Measurements from ENCODE around the gene DDR2.

- TF ChIP-seq NFE2L2 (IDR thresholded peaks at IDR 0.05; ENCODE audit: low read depth, low read length) (no peak), USF2 (IDR thresholded peaks at IDR 0.05; ENCODE audit: low read depth, low read length) (no peak), CTCF (conservative IDR thresholded peaks at IDR 0.05; ENCODE audit: low read depth, low read length) (no peak), ELK1 (IDR thresholded peaks at IDR 0.05; ENCODE audit: borderline replicate concordance, low read depth, low read length) (no peak), FOS (IDR thresholded peaks at IDR 0.05; ENCODE audit: low read depth, low read length) (no peak)
Measured at GRCh38 chr1:162716552-162716951, 84.3 kb downstream of the DDR2 start.

Measured in IMR-90 (cell line).